IMR-90 (cell line): Measurements from ENCODE around the gene SLC27A2. TPM values are rescaled to one million over a fixed set of nuclear protein-coding genes. Genes with fewer than 3 reads are reported as not detected.

Experiments used
- ATAC-seq: fragments of 200-7000 bp; cut with Tn5 transposase; 2 replicates; pipeline ENCODE4 v1.9.1; 2020; ENCODE audit warnings: low read depth, mild to moderate bottlenecking, moderate library complexity
- BruUV-seq: library from RNA; stranded (reverse); fragments of 400-500 nt; replicated peaks from 2 replicates; lab custom pipeline; 2021; lab: Mats Ljungman, UMichigan
- CTCF ChIA-PET: fragments of 300-600 bp; formaldehyde crosslinking; extraction: SDS; loops from one replicate; lab custom pipeline; 2021; ENCODE audit warnings: antibody characterized with exemption; lab: Yijun Ruan, JAX
- POLR2A ChIA-PET: fragments of 300-600 bp; sonication (Branson Sonifier 250); formaldehyde crosslinking; loops from one replicate; lab custom pipeline; 2022; ENCODE audit warnings: antibody characterized with exemption; ENCODE audit not compliant: unreplicated experiment; lab: Charles Lee
- DNase-seq: peaks from one replicate; pipeline ENCODE4 v3.0.0; 2013
- H2AFZ ChIP-seq: replicated peaks from 2 replicates; pipeline ENCODE3; 2013; ENCODE audit warnings: low read length, mild to moderate bottlenecking; ENCODE audit not compliant: poor library complexity
- H2AK5ac ChIP-seq: 2 replicates; pipeline ENCODE4 v1.6.1; 2013; ENCODE audit warnings: low read depth, low read length, inconsistent platforms
- H2AK9ac ChIP-seq: replicated peaks from 2 replicates; pipeline ENCODE3; 2013; ENCODE audit warnings: mild to moderate bottlenecking, low read depth, low read length, moderate library complexity; ENCODE audit not compliant: poor library complexity
- H2BK120ac ChIP-seq: 2 replicates; pipeline ENCODE4 v1.6.1; 2013; ENCODE audit warnings: low read depth, low read length, inconsistent platforms
- H2BK15ac ChIP-seq: 3 replicates; pipeline ENCODE4 v1.6.1; 2013; ENCODE audit warnings: low read depth, low read length, inconsistent platforms
- H2BK20ac ChIP-seq: 2 replicates; pipeline ENCODE4 v1.6.1; 2013; ENCODE audit warnings: low read depth, mild to moderate bottlenecking, inconsistent platforms, low read length, moderate library complexity
- H2BK5ac ChIP-seq: 2 replicates; pipeline ENCODE4 v1.6.1; 2013; ENCODE audit warnings: mild to moderate bottlenecking, low read depth, low read length, inconsistent platforms; ENCODE audit not compliant: poor library complexity, severe bottlenecking
- H3K14ac ChIP-seq: replicated peaks from 2 replicates; pipeline ENCODE4 v1.6.1; 2013; ENCODE audit warnings: low read depth, low read length, inconsistent platforms
- H3K18ac ChIP-seq: 2 replicates; pipeline ENCODE4 v1.6.1; 2013; ENCODE audit warnings: low read depth, low read length, control low read depth
- H3K23ac ChIP-seq: 2 replicates; pipeline ENCODE4 v1.6.1; 2013; ENCODE audit warnings: low read depth, low read length, inconsistent platforms
- H3K27ac ChIP-seq: 2 replicates; pipeline ENCODE4 v1.5.1; 2013; ENCODE audit warnings: mild to moderate bottlenecking, control low read depth, low read length; ENCODE audit not compliant: insufficient read depth
- H3K27me3 ChIP-seq: 2 replicates; pipeline ENCODE4 v1.6.1; 2013; ENCODE audit warnings: low read length; ENCODE audit not compliant: control insufficient read depth, insufficient read depth
- H3K36me3 ChIP-seq: 2 replicates; pipeline ENCODE4 v1.6.1; 2013; ENCODE audit warnings: low read length, mixed read lengths; ENCODE audit not compliant: control insufficient read depth, insufficient read depth
- H3K4ac ChIP-seq: 2 replicates; pipeline ENCODE4 v1.6.1; 2013; ENCODE audit warnings: low read depth, low read length, inconsistent platforms
- H3K4me1 ChIP-seq: 2 replicates; pipeline ENCODE4 v1.6.1; 2013; ENCODE audit warnings: low read length, mixed read lengths; ENCODE audit not compliant: control insufficient read depth, insufficient read depth
- H3K4me2 ChIP-seq: 2 replicates; pipeline ENCODE4 v1.6.1; 2013; ENCODE audit warnings: low read depth, mild to moderate bottlenecking, control low read depth, low read length, moderate library complexity
- H3K4me3 ChIP-seq: 2 replicates; pipeline ENCODE4 v1.5.1; 2013; ENCODE audit warnings: low read depth, mild to moderate bottlenecking, control low read depth, low read length, moderate library complexity; ENCODE audit not compliant: insufficient read depth
- H3K56ac ChIP-seq: 2 replicates; pipeline ENCODE4 v1.6.1; 2013; ENCODE audit warnings: low read length, inconsistent platforms; ENCODE audit not compliant: insufficient read depth; ENCODE audit errors: extremely low read depth
- H3K79me1 ChIP-seq, 2 experiments: 2 replicates each; pipeline ENCODE4 v1.6.1; 2013; ENCODE audit warnings: low read length in 2 of 2, inconsistent platforms in 1 of 2, low read depth in 1 of 2
- H3K9ac ChIP-seq: 2 replicates; pipeline ENCODE4 v1.6.1; 2013; ENCODE audit warnings: low read depth, low read length, control low read depth
- H3K9me1 ChIP-seq: 2 replicates; pipeline ENCODE4 v1.6.1; 2013; ENCODE audit warnings: low read length, inconsistent platforms; ENCODE audit not compliant: insufficient read depth
- H3K9me3 ChIP-seq: 2 replicates; pipeline ENCODE4 v1.6.1; 2013; ENCODE audit warnings: low read length; ENCODE audit not compliant: control insufficient read depth, insufficient read depth
- H4K20me1 ChIP-seq: 2 replicates; pipeline ENCODE4 v1.6.1; 2013; ENCODE audit warnings: low read length, inconsistent platforms; ENCODE audit not compliant: insufficient read depth
- H4K5ac ChIP-seq: 2 replicates; pipeline ENCODE4 v1.6.1; 2013; ENCODE audit warnings: mild to moderate bottlenecking, low read depth, low read length, control low read depth
- H4K8ac ChIP-seq, 2 experiments: 2 replicates each; pipeline ENCODE4 v1.6.1; 2013; ENCODE audit warnings: low read depth in 2 of 2, low read length in 2 of 2, control low read depth in 1 of 2, inconsistent platforms in 1 of 2
- H4K91ac ChIP-seq: 2 replicates; pipeline ENCODE4 v1.6.1; 2013; ENCODE audit warnings: low read depth, low read length, inconsistent platforms; ENCODE audit not compliant: insufficient read depth
- CEBPB ChIP-seq: IDR thresholded peaks from 2 replicates; pipeline ENCODE4 v1.6.1; 2012; ENCODE audit warnings: low read depth, low read length, improper control_type of control experiment
- CHD1 ChIP-seq: IDR thresholded peaks from 2 replicates; pipeline ENCODE4 v1.6.1; 2012; ENCODE audit warnings: low read depth, low read length, improper control_type of control experiment
- FOS ChIP-seq: fragments of 150-350 bp; IDR thresholded peaks from 2 replicates; pipeline ENCODE4 v1.6.1; 2016; ENCODE audit warnings: low read depth, low read length
- MAFK ChIP-seq: IDR thresholded peaks from 2 replicates; pipeline ENCODE4 v1.6.1; 2012; ENCODE audit warnings: low read depth, low read length, improper control_type of control experiment
- MXI1 ChIP-seq: IDR thresholded peaks from 2 replicates; pipeline ENCODE4 v1.6.1; 2012; ENCODE audit warnings: low read depth, mild to moderate bottlenecking, low read length, moderate library complexity, borderline replicate concordance
- NFE2L2 ChIP-seq: fragments of 150-350 bp; IDR thresholded peaks from 2 replicates; pipeline ENCODE4 v1.6.1; 2016; ENCODE audit warnings: low read depth, mild to moderate bottlenecking, low read length
- POLR2A ChIP-seq: IDR thresholded peaks from 2 replicates; pipeline ENCODE4 v1.6.1; 2012; ENCODE audit warnings: mild to moderate bottlenecking, low read depth, low read length
- RAD21 ChIP-seq: IDR thresholded peaks from 2 replicates; pipeline ENCODE4 v1.6.1; 2012; ENCODE audit warnings: low read length, improper control_type of control experiment
- RCOR1 ChIP-seq: IDR thresholded peaks from 2 replicates; pipeline ENCODE4 v1.6.1; 2012; ENCODE audit warnings: mild to moderate bottlenecking, low read length, improper control_type of control experiment; ENCODE audit not compliant: insufficient replicate concordance
- SMC3 ChIP-seq: fragments of 150-350 bp; IDR thresholded peaks from 2 replicates; pipeline ENCODE4 v1.6.1; 2016; ENCODE audit warnings: low read depth, mild to moderate bottlenecking, antibody characterized with exemption, low read length, moderate library complexity
- dilution Hi-C: fragments of 300-500 bp; cut with HindIII; formaldehyde crosslinking; loops from one replicate; pipeline ENCODE4 v1.14.3; 2018; ENCODE audit warnings: low sequenced_read_pairs; ENCODE audit not compliant: unreplicated experiment
- in situ Hi-C: fragments of 300-500 bp; cut with MboI; formaldehyde crosslinking; loops from 3 replicates; pipeline ENCODE4 v1.14.3; 2019; ENCODE audit warnings: low sequenced_read_pairs, inconsistent platforms, mixed read lengths
- intact Hi-C: fragments of 100-400 bp; cut with micrococcal nuclease; formaldehyde crosslinking; loops from 2 replicates; pipeline ENCODE4 v1.10.0; 2022
- polyA plus RNA-seq, 3 experiments: library from polyadenylated mRNA; depleted of rRNA; stranded (reverse); fragments of >200 nt; gene quantifications; 2 replicates each; pipeline ENCODE4 v1.2.3, GENCODE V29; 2012; ENCODE audit warnings: low replicate concordance in 1 of 3
- total RNA-seq: library from RNA; depleted of rRNA; stranded (reverse); fragments of >200 nt; gene quantifications from 2 replicates; pipeline ENCODE4 v1.2.3, GENCODE V29; 2012
- TF ChIP-seq, protein P1 (sequence below): conservative IDR thresholded peaks from 2 replicates; pipeline ENCODE4 v1.5.1; 2012; ENCODE audit warnings: mild to moderate bottlenecking, low read depth, low read length, improper control_type of control experiment
- TF ChIP-seq, protein P2 (sequence below): fragments of 150-350 bp; IDR thresholded peaks from 2 replicates; pipeline ENCODE4 v1.6.1; 2016; ENCODE audit warnings: low read depth, mild to moderate bottlenecking, low read length, moderate library complexity, borderline replicate concordance
- TF ChIP-seq, protein P3 (sequence below): fragments of 150-350 bp; IDR thresholded peaks from 2 replicates; pipeline ENCODE4 v1.6.1; 2017; ENCODE audit warnings: mild to moderate bottlenecking, antibody characterized with exemption, low read length, low read depth

SLC27A2 gene
- total and polyA plus RNA-seq, 2 of the 4 experiments (the other 2 are of a cell fraction): under 0.01 TPM; not detected in 1

DNA sequence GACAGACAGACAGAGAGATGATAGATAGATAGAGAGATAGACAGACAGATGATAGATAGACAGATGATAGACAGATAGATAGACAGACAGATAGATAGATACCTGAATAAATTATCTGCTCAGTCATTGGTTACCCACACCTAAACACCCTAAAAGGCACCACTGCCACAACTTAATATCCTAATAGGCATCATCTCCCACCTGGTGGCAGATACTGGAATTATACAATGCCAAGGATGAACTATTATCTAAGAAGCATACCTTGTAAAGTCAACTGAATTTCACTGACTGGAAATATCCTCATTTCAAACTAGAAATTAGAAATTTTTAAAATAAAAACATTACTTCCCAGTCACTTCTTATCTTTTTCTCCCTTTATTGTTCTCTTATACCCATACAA, 43.6 kb upstream of the SLC27A2 start:
- H3K23ac ChIP-seq: no peak overlapping the region
- H2BK20ac ChIP-seq: peak overlapping the region; percentile 75
- no peak overlapping the region for H2AK9ac ChIP-seq
- DNase-seq (peak; percentile 34), ATAC-seq (no peak)
- intact Hi-C loops: loop anchor here (5.0 kb wide), 5 partner anchors 136 to 981 kb away; partner anchors contain the start of genes COPS2, DTWD1 and FAM227B
- ChIA-PET POLR2A (no interaction called here), CTCF (interaction anchor here (0.6 kb wide), 1 partner anchor 389 kb away, joined by 10 read pairs; no protein-coding TSS in a partner anchor)
- in situ Hi-C loops: loop anchor here (25.0 kb wide), 1 partner anchor 1426 kb away; no protein-coding TSS in a partner anchor
- H3K18ac ChIP-seq: peak overlapping the region; percentile 45; the same call in 1 of the 2 replicates
- no peak overlapping the region for H2AK5ac ChIP-seq
- peaks cover 7% of the 10 kb centered on the region for H3K9me1 ChIP-seq
- H3K4ac ChIP-seq: peak overlapping the region; percentile 42
- H2BK5ac ChIP-seq: peak overlapping the region; percentile 98
- H3K4me3 ChIP-seq: no peak overlapping the region
- no peak overlapping the region for H4K5ac ChIP-seq
- no peaks in the 10 kb centered on the region for H3K36me3 ChIP-seq
- H3K56ac ChIP-seq: no peak overlapping the region
- TF ChIP-seq SMC3 (peak; percentile 27; the same call in 1 of the 2 replicates), CEBPB (no peak), RAD21 (peak; percentile 35), MAFK (no peak), MXI1 (no peak), RCOR1 (no peak), FOS (no peak), CHD1 (no peak), NFE2L2 (no peak), POLR2A (no peak)
- TF ChIP-seq, protein P1, sequence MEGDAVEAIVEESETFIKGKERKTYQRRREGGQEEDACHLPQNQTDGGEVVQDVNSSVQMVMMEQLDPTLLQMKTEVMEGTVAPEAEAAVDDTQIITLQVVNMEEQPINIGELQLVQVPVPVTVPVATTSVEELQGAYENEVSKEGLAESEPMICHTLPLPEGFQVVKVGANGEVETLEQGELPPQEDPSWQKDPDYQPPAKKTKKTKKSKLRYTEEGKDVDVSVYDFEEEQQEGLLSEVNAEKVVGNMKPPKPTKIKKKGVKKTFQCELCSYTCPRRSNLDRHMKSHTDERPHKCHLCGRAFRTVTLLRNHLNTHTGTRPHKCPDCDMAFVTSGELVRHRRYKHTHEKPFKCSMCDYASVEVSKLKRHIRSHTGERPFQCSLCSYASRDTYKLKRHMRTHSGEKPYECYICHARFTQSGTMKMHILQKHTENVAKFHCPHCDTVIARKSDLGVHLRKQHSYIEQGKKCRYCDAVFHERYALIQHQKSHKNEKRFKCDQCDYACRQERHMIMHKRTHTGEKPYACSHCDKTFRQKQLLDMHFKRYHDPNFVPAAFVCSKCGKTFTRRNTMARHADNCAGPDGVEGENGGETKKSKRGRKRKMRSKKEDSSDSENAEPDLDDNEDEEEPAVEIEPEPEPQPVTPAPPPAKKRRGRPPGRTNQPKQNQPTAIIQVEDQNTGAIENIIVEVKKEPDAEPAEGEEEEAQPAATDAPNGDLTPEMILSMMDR: peak; percentile 39
- TF ChIP-seq, protein P2, sequence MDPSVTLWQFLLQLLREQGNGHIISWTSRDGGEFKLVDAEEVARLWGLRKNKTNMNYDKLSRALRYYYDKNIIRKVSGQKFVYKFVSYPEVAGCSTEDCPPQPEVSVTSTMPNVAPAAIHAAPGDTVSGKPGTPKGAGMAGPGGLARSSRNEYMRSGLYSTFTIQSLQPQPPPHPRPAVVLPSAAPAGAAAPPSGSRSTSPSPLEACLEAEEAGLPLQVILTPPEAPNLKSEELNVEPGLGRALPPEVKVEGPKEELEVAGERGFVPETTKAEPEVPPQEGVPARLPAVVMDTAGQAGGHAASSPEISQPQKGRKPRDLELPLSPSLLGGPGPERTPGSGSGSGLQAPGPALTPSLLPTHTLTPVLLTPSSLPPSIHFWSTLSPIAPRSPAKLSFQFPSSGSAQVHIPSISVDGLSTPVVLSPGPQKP: no peak
- TF ChIP-seq, protein P3, sequence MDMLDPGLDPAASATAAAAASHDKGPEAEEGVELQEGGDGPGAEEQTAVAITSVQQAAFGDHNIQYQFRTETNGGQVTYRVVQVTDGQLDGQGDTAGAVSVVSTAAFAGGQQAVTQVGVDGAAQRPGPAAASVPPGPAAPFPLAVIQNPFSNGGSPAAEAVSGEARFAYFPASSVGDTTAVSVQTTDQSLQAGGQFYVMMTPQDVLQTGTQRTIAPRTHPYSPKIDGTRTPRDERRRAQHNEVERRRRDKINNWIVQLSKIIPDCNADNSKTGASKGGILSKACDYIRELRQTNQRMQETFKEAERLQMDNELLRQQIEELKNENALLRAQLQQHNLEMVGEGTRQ: no peak
- H3K14ac ChIP-seq: no peak overlapping the region
- H2BK120ac ChIP-seq: peak overlapping the region; percentile 78
- no peak overlapping the region for H3K4me2 ChIP-seq
- H4K91ac ChIP-seq: peak overlapping the region; percentile 61
- no TSS peak for BruUV-seq
- no peaks in the 10 kb centered on the region for H4K20me1 ChIP-seq
- H4K8ac ChIP-seq: peak overlapping the region in 1 of 2 experiments; percentile 65; a peak in 2 of 4 replicates
- 0 out of 2 replicates have a peak overlapping the region, but pooled peaks have one; percentile 14 for H3K27ac ChIP-seq
- no peaks in the 10 kb centered on the region for H3K9me3 ChIP-seq
- no peak overlapping the region for H2AFZ ChIP-seq
- peaks cover 17% of the 10 kb centered on the region for H3K4me1 ChIP-seq
- H3K9ac ChIP-seq: no peak overlapping the region
- no peak overlapping the region; the same call in 2 of the 3 replicates for H2BK15ac ChIP-seq
- no peaks in the 10 kb centered on the region for H3K27me3 ChIP-seq
- dilution Hi-C loops: no loop called here
- peaks cover 0 to 3% of the 10 kb centered on the region in 2 experiments; a peak in 1 of 4 replicates for H3K79me1 ChIP-seq
